Measurements from ENCODE around the gene EPB41L4A.

The EPB41L4A gene

DNA sequence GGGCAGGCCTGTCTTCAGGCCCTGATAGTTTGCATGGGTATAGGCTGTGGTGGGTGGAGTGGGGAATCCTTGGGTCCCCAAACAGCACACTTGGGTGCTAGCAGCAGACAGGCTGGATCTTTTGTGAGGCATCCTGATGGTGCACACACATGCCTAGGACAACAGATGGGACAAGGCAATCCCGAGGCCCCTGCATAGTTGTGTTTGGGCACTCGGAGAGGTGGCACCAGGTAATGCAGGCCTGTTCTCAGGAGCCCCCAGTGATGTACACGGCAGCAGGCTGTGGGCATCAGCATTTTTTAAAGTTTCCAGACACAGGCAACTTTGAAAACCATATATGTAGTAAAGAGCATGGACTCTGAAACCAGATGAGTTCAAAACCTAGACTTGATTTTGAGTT is 65.4 kb downstream of the EPB41L4A start:
- DNase-seq = no peak

DNA sequence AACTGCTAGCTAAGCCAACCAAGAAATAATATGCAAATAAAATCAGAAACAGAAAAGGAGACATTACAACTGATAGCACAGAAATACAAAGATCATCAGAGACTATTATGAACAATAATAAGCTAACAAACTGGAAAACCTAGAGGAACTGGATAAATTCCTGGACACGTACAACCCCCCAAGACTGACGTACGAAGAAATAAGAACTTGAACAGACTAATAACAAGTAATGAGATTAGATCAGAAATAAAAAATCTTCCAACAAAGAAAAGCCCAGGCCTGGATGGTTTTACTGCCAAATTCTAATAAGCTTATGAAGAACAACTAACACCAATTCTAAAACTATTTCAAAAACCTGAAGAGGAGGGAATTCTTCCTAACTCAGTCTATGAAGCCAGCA is 67.9 kb downstream of the EPB41L4A start:
- no peak for DNase-seq

DNA sequence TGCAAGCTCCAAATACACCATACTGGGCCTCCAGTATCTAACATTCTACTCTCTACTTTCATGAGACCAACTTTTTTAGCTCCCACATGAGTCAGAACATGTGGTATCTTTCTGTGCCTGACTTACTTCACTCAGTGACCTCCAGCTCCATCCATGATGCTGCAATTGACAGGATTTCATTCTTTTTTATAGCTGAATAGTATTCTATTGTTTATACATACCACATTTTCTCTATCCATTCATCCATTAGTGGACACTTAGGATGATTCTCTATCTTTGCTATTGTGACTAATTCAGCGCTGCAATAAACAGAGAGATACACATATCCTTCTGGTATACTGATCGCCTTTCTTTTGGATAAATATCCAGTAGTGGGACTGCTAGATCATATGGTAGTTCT is 68.5 kb downstream of the EPB41L4A start:
- no peak for DNase-seq

DNA sequence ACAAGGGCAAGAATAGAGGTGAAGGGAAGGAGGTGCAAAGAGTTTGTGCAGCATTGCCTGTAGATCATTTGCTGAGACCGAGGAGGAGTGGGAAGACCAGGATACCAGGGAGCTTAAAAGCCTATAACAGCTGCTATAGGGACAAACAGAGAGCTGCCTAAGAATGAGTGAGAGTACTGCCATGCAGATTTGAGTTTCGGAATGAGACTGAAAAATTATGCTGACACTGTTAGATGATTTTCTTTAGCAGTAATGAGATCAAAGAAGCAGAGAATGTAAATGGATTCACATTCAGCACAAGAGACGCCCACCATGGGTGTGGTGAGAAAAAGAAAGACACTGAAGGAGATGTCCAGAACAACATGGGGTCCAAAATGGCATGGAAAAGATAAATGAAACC is 69.7 kb downstream of the EPB41L4A start:
- no peak for DNase-seq

DNA sequence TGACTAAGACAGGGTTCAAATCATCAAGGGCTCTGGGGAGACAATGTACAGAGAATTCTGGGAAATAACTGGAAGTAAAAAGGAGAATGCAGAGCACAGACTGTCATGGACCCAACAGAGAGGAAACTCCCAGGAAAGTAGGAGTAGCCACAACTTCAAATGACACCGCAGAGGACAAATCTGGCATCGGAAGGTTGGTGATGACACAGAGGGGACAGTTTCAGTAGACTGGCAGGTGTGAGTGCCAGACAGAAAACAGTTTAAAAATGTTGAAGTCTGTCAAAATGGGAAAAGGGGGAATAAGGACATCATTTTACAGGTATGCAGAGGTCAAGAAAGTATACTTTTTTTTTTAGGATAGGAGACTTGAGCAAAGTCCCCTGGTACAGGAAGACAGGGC is 70.2 kb downstream of the EPB41L4A start:
- no peak for DNase-seq

DNA sequence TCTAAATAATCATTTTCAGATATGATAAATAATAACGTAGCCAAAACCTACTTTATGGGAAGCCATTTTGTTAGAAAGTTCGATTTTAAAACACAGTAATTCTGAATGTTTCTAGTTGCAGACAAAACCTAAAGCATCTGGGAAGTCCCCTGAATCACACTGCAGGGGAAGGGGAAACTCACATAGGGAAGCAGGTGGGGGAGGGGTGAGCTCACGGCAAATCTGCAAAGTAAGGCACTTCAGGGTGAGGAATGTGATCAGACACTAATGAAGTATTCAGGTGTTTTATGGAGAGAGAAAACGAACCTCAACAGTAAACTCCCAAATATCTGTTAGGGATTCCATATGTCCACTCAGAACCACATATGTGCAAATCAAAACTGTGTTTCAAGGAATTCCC is 70.7 kb downstream of the EPB41L4A start:
- DNase-seq = no peak

DNA sequence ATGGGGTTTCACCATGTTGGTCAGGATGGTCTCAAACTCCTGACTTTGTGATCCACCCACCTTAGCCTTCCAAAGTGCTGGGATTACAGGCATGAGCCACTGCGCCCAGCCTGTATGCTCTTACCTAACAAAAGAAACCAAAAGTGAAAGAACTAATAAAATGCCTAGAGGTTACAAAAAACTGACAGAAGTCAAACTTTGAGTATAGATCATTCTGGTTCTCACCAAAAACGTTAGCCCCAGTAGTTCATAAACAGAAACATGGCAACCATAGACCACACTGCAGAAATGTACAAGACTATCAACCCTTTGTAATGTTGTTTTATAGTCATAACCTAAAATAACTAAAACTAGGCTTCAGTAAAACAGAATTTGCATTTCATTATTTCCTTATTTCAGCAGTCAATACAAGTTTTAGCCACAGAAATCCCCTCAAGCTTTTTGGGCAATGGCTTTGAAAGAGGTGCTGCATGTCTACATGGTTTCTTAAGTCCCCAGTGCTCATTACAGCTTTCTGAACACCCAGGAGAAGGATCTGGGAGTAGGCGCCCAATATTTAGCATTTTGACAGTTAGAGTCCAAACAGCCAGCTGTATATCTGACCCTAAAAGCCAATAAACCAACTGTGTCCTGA is 72.5 kb downstream of the EPB41L4A start:
- DNase-seq = no peak

DNA sequence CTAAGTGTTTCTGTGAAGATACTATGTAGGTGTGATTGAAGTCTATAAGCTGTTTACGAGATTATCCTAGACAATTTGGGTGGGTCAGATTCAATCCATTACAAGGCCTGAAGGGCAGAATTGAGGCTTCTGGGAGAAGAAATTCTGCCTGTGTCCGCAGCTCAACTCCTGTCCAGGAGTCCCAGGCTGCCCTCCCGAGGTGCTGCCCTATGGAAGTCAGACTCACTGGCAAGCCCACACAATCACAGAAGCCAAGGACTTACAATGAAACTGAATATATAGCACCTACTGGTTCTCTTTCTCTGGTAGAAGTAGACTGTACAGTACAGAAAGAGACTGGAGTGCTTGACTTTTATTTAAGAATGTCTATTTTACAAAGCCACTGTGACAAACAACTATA is 74.5 kb downstream of the EPB41L4A start:
- DNase-seq = no peak

DNA sequence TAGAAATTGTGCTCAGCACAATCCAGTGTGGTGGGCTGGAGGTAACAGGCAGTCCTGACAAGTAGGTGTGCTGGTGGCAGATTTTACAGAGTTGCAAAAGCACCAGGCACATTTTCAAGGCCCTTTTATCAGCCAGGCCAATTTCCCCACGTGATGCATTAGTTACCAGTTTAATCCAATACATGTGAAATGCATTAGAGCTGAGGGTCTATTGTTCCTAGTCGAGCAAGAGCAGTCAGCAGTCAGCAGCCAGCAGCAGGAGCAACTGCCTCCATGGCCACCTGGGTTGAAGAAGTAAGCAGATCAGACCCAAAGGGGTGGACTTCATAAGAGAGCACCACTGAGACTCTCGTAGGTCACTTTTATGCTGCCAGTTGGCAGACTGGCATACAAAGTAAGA is 76.7 kb downstream of the EPB41L4A start:
- no peak for DNase-seq

DNA sequence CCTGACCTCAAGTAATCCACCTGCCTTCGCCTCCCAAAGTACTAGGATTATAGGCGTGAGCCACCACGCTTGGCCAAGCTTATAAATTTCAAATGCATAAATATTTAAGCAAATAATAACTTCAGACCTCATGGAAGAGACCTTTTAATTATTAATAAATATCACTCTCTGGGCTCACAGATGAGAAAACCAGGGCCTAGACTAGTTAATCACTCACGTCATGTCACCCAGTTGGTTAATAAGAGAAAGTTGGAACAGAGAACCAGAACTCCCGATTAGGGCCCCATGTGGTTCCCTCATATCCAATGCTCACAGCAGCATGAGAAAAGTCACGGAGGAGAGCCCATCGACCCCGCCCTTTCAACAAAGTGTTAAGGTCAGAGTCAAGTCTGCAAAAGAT is 79.3 kb downstream of the EPB41L4A start:
- no peak for DNase-seq

DNA sequence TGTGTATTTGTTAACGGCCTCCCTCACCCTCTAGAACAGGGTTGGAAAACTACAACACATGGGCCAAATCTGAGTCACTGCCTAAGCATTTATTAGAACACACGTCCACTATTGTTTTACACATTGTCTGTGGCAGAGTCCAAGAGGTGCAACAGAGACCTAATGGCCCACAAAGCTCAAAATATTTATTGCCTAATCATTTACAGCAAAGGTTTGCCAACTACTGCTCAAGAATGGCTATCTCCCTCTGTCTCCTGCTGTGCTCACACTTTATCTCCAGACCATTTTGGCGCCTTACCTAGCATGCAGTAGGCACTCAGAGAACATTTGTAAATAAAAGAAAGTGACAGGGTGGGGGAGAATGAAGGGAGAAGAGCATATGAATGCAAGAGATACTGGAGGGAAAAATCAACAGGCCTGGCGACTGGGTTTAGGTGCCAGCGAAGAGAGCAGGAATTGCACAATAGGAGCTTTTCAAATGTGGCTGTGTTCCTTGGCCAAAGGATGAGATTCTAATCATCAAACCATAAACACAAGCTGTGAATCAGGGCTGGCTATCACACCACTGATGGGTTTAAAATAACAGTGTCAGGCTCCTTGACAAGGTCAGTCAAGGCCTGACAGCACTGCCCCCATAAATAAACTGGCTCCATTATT is 80.3 kb downstream of the EPB41L4A start:
- DNase-seq = no peak

DNA sequence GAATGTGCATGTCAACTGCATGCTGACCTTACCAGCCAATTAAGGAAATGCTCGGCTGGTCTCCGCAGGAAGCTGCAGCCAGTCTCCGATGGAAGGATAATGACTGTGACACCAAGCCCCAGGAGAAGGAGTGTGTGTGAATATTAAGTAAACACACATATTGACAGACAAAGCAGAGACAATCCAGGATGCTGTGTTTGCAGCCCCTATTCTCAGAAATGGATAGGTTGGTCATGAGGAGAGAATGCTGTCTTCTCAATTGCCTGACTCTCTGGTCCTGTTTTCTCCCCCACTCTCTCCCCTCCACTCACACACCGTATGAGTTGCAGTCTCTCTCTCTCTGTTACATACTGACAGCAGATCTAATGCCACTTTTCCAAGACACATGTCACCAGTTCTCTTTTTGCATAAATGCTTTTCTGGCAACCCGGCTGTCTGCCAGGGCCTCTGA is 85.7 kb downstream of the EPB41L4A start:
- DNase-seq = peak; percentile 43

DNA sequence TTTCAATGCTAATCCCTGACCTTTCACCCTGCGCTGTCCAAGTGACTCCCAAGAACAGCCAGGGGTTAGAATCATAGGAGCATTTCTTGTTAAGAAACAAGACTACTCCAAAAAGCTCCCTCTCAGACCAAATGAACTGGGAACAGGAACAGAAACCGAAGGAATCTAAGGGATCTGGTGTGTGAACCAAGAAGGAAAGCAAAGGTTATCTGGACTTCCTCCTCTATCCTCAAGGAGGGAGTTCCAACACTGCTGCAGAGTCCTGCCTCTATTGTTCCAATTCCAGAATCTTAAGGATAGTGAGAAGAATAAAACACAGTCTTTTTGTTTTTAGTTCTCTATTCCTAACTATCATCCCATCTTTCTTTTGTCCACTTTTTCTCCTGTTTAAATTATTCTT is 87.2 kb downstream of the EPB41L4A start:
- DNase-seq = no peak

DNA sequence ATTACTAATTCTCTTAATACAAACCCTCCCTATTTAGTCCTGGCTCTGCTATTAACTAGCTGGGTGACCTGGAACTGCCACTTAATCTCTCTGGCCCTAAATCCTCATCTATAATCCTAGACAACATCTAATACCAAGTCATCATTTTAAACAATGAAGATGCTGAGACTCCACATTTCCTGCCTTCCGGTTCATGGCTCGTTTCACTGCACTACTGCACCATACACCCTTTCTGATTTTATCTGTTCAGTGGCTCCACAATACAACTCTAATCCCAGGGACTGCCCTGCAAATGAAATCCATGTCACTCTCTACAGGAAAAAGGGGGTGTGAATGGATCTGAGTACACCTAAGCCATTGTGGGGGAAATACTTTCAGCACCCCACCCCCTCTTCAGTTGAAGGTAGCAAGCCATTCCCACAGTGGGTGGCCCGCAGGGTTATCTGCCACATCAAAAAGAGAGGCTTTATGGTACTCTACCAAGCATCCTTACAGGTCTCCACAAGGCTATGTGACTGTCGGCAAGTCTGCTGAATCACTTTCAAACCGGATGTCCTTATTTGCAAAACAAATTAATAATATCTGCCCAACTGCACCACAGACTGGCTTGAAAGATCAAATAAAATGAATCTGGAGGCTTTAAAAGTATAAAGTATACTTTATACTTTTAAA is 89.5 kb downstream of the EPB41L4A start:
- DNase-seq = no peak

DNA sequence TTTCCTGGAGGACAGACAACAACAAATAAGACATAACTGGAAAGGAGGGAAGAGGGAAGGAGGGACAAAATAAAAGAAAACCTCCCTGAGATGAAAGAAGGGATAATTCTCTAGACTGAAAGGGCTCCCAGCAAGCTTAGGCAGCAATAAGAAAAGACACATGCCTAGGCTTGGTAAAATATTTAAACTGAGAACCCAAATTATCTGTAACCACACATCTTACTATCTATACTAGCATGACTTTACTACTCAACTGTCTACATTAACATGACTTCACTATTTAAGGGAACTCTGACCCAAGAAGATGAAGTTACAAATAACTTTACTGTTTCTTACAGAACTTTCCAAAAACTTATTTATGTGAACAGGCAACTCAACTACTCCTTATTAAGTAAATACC is 95.9 kb downstream of the EPB41L4A start:
- DNase-seq = no peak

DNA sequence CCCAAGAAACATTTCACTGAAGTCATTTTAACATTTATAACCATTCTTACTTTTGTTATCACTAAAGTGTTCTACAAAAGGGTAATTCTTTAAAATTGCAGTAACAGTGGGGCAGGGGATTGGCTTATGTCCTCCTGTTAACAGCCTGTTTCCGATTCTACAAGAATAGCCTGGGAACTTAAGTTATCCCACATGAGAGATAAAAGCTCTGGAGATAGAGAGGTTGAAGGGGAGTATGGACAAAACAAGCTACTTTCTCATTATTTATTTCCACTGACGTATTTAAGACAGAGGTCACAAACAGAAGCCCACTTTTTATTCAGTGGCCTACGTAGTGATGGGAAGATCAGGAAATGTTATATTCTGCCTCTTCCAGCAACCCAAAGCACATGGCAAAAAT is 98.7 kb downstream of the EPB41L4A start:
- DNase-seq = no peak

DNA sequence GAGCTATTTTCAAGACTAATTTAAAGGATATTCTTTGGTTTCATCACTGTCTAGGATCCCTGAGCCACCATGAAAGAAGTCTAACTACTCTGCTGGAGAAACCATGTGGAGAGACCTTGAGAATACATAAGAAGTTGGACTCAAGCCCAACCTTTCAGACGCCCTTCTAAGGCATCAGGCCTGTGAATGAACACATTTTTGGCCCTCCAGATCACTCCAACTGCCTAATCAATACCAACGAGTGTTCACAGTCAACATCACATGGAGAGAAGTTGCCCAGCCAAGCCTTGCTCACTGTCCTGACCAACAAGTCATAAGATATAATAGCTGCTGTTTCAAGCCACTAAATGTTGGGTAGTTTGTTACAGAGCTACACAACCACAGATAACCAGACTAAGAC is 100.7 kb downstream of the EPB41L4A start:
- DNase-seq = no peak

DNA sequence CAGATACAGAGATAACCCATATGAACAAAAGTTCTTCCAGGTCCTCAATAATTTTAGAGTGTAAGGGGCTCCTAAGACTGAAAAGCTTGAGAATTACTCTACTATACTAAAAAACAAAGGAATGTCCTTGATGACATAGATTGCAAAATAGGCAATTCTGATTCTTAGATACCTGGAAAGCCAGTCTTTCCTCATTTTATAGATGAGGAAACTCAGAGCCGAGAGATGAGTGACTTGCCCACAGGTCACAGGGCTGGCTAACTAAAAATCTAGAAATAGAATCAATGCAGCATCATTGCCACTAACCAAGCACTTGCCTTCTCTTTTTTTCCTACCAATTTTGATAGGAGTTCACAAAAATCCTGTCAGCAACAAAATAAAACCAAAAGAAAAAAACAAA is 101.2 kb downstream of the EPB41L4A start:
- no peak for DNase-seq

DNA sequence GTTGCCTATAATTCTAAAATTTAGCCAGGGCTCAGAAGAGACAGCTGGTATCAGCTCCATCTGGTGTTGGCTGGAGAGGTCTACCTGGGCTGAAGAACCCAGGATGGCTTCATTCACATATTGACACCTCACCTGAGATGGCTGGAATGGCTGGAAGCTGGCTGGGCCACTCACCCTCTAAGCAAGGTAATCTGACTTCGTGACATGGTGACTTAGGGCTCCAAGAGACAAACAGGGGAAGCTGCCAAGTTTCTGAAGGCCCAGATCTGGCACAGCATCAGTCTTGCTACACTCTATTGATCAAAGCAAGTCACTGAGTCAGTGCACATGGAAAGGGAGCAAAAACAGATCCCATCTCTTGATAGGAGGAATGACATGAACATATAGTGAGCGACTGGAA is 102.3 kb downstream of the EPB41L4A start:
- DNase-seq = no peak

DNA sequence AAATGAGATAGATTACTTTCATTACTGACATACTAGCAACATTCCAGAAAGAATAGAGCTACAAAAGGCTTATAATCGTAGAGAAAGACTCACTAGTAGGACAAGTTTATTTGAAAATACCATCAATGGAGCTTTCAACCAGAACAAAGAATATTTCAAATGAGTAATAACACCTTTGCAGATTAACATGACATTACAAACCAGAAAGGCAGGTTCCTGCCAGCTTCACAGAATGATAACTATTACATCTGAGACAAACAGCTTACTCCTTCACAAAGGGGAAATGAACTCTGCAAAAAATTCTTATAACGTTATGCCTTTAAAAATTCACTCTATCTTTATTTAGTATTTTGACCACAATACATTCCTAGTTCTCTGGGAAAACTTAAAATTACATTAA is 103.1 kb downstream of the EPB41L4A start:
- no peak for DNase-seq

DNA sequence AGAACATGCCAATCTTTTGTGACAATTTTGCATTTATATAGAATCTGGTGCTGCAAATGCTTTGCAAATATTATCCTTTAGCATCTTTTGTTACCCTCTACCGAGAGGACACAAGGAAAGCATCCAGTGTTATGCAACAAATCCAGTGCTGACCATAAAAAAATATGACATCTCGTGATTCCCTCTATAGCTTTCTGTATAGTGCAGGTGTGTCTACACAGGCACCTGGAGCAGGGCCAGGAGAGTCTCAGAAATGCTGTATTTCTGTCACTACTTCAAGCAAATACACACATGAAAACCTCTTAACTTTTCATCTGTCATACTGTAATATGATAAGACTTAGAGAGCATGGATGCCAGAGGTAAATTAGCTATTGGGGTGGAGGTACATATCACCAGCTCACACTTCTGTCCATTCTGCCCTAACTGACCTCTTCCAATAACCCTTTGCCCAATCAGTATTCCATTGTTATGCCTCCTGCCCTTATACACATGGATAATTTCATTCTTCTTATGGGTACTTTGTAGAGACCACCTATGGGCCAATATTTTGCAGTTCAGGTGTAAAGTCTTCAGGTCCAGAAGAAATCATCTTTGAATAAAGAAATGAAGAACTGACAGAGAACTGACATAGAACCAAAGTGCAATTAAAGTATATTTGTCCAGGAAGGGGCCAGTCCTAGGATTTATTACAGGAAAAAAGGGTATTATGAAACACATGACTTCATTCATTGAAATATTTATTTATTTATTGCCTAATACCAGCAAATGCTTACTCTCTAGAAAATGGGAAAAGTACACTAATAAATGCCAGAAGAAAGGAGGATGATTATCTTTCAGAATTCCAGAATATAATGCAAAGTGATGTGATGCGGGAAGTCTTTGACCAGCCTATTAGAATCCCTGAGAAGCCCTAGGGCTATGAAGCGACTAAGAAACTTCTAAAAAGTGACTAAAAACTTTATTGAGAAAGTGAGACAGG is 106.5 kb downstream of the EPB41L4A start:
- no peak for DNase-seq

DNA sequence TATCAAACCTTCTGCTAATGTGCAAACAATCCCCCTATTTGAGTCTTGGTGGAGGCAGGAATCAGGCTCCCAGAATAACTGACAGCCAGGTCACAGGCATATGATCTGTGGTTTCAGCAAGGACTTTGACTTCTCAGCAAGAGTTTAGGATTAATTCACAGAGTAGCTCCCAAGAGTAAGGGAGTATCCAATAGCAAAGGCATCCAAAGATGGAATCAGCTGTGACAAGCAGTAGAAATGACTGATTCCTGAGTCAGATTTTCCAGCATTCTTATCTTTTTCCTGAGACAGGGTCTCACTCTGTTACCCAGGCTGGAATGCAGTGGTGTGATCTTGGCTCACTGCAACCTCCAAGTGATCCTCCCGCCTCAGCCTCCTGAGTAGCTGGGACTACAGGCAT is 108.3 kb downstream of the EPB41L4A start:
- no peak for DNase-seq

DNA sequence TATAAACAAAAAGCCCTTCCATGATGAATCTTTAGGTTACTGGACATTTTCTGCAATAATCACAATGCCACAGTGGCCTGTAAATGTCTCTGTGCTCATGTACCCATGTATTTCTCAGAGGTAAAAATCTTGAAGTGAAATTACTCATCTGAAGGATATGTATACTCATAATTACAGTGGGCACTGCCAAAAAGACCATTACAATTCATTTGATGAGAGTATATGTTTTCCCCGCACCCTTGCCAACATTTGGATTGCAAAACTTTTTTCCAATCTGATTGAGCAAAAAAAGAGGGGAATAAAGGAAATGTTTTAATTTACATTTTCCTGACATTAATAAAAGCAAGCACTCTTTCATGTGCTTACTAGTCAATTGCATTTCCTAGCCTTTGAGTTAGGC is 110.5 kb downstream of the EPB41L4A start:
- DNase-seq = no peak

Data from NCI-H748 treated with DMSO at 0.1 percent for 48 hours (cell line).